CD4-positive, alpha-beta memory T cell (primary cell): ENCODE results near the gene AAR2. TPM values are rescaled to one million over a fixed set of nuclear protein-coding genes. Genes with fewer than 3 reads are reported as not detected.

Source experiments
- polyA plus RNA-seq, 2 donors: library from polyadenylated mRNA; unstranded; fragments of 300-500 nt; fragmentation: Illumina TruSeq; gene quantifications; one replicate each; pipeline ENCODE4 v1.2.3, GENCODE V29; 2021
- total RNA-seq, 2 experiments: library from RNA; stranded (reverse); gene quantifications; one replicate each; pipeline ENCODE4 v1.2.3, GENCODE V29; 2021

AAR2 gene
- total and polyA plus RNA-seq, 4 experiments from 2014 or later: 21.7 to 54.3 (median 32.6) TPM

Other genes with a start within 250 kb of the AAR2 start
- under 1 TPM; 0.17 to 0.30 TPM for gene EPB41L1, start 81.7 kb upstream of the AAR2 start, total RNA-seq
- gene EPB41L1, start 81.7 kb upstream of the AAR2 start, polyA plus RNA-seq: not detected
- 10 to 100 TPM; 38.1 to 50.2 TPM for gene DLGAP4, start 69.9 kb downstream of the AAR2 start, total RNA-seq
- gene DLGAP4, start 69.9 kb downstream of the AAR2 start, polyA plus RNA-seq: 10 to 100 TPM; 13.3 to 23.9 TPM